Common myeloid progenitor, CD34-positive (primary cell): ENCODE results near the gene PTMA.

Experiments
- CTCF ChIA-PET: fragments of 350-600 bp; sonication (Branson Sonifier 250); formaldehyde crosslinking; loops from one replicate; lab custom pipeline; 2021; ENCODE audit warnings: antibody characterized with exemption; lab: Charles Lee
- POLR2A ChIA-PET: fragments of 350-600 bp; sonication (Branson Sonifier 250); formaldehyde crosslinking; loops from one replicate; lab custom pipeline; 2021; ENCODE audit warnings: antibody characterized with exemption; lab: Charles Lee
- DNase-seq, 3 donors: peaks; one replicate each; pipeline versions ENCODE4 v3.0.0 to v3.0.0-alpha.2; 2013
- H3K27ac ChIP-seq, 2 experiments: 1 replicate in 1 of 2; 2 replicates in 1 of 2; pipeline ENCODE4 v1.7.0; 2013; ENCODE audit warnings: inconsistent platforms in 2 of 2, low read length in 2 of 2, mild to moderate bottlenecking in 2 of 2, low read depth in 1 of 2, moderate library complexity in 1 of 2; ENCODE audit not compliant: severe bottlenecking in 2 of 2, insufficient read depth in 1 of 2, poor library complexity in 1 of 2
- H3K27me3 ChIP-seq, 5 experiments: replicated peaks in 2 of 5; 1 replicate in 3 of 5; 2 replicates in 2 of 5; pipeline versions ENCODE4 v1.6.1 to v1.7.0; 2013; ENCODE audit warnings: low read length in 4 of 5, mild to moderate bottlenecking in 2 of 5, moderate library complexity in 2 of 5, inconsistent platforms in 1 of 5; ENCODE audit not compliant: insufficient read depth in 5 of 5, control insufficient read depth in 4 of 5
- H3K36me3 ChIP-seq, 4 experiments: 1 replicate in 2 of 4; 2 replicates in 2 of 4; pipeline versions ENCODE4 v1.6.1 to v1.7.0; 2013; ENCODE audit warnings: low read length in 3 of 4, control low read depth in 1 of 4, mild to moderate bottlenecking in 1 of 4; ENCODE audit not compliant: control insufficient read depth in 4 of 4, insufficient read depth in 4 of 4
- H3K4me1 ChIP-seq, 4 experiments: 1 replicate in 3 of 4; 2 replicates in 1 of 4; pipeline versions ENCODE4 v1.6.1 to v1.7.1; 2013; ENCODE audit warnings: low read length in 3 of 4, mild to moderate bottlenecking in 3 of 4, control low read depth in 1 of 4, inconsistent platforms in 1 of 4, moderate library complexity in 1 of 4; ENCODE audit not compliant: control insufficient read depth in 4 of 4, insufficient read depth in 4 of 4; ENCODE audit errors: control extremely low read depth in 1 of 4
- H3K4me3 ChIP-seq, 7 experiments: 1 replicate in 4 of 7; 2 replicates in 3 of 7; pipeline versions ENCODE4 v1.5.1 to v1.7.0; 2013; ENCODE audit warnings: mild to moderate bottlenecking in 7 of 7, low read length in 6 of 7, moderate library complexity in 6 of 7, inconsistent platforms in 2 of 7, low read depth in 2 of 7, control low read depth in 1 of 7; ENCODE audit not compliant: insufficient read depth in 4 of 7, control insufficient read depth in 1 of 7; ENCODE audit errors: extremely low read depth in 1 of 7
- H3K9me3 ChIP-seq, 5 experiments: 1 replicate in 4 of 5; 2 replicates in 1 of 5; pipeline versions ENCODE4 v1.6.1 to v1.7.1; 2013; ENCODE audit warnings: low read length in 4 of 5, mild to moderate bottlenecking in 2 of 5, inconsistent platforms in 1 of 5, low read depth in 1 of 5, moderate library complexity in 1 of 5; ENCODE audit not compliant: control insufficient read depth in 4 of 5, insufficient read depth in 2 of 5; ENCODE audit errors: control extremely low read depth in 1 of 5
- WGBS: methylation state at CpG from one replicate; pipeline ENCODE4 v1.1.5; 2013; ENCODE audit not compliant: insufficient coverage; 5-methylcytosine and 5-hydroxymethylcytosine counted together

The PTMA gene

DNA sequence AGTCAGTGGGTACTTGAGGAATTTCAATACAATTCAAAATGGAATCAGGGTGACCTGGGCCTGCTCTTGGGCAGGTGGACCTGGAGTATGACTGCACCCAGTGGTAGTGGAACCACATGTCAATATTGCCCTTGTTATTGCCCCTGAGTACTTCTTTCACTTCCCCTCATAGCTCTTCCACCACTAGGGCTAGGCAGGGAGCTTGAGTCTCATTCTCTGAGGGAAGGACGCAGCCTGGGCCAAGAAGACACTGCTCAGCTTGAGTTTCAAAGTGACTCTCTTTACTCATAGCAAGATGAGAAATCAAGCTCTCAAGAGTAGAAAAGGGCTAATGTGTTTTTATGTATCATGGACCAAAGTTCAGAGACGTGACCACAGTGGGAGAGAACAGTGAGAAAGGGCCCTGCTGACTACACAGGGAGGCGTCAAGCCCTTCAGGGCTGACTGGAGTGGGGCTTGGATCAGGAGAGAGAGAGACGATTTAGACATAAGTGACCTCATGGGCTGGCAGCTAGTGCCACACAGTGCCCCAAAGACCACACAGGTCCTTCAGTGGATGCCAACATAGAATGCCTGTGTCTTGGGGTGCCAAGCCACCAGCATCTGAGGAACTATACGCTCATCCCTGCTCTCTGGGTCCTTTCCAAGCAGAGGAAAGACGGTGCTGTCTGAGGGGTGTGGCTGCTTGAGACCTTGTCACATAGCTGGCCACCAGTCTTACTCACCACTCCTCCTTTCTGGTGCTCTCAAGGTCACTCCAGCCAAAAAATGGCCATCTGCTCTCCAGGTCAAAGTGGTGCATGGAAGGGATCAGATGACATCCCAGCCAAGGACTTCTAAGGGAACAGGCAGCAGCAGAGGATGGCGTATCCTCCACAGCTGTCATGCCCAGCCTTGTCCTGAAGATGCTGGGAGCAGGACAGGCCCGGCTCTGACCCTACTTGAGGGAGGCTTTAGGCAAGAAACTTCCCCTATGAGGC lies 13.0 kb downstream of the PTMA start:
- ChIA-PET CTCF (interaction anchor here (0.6 to 1.4 kb wide), 4 partner anchors 33 to 82 kb away, joined by 3 to 5 read pairs (median 4); no protein-coding TSS in a partner anchor), POLR2A (no interaction called here)
- H3K27ac ChIP-seq: no peak overlapping the region
- H3K9me3 ChIP-seq: no peaks in the 10 kb centered on the region
- 98% methylated on average over 7 of the region's 8 CpGs for WGBS
- no peaks in the 10 kb centered on the region for H3K36me3 ChIP-seq
- H3K27me3 ChIP-seq: no peaks in the 10 kb centered on the region
- peak in 1 of 3 donors; percentile 3 for DNase-seq
- H3K4me1 ChIP-seq: peaks cover 0 to 2% (median 0%) of the 10 kb centered on the region in 4 experiments
- H3K4me3 ChIP-seq: no peak overlapping the region

DNA sequence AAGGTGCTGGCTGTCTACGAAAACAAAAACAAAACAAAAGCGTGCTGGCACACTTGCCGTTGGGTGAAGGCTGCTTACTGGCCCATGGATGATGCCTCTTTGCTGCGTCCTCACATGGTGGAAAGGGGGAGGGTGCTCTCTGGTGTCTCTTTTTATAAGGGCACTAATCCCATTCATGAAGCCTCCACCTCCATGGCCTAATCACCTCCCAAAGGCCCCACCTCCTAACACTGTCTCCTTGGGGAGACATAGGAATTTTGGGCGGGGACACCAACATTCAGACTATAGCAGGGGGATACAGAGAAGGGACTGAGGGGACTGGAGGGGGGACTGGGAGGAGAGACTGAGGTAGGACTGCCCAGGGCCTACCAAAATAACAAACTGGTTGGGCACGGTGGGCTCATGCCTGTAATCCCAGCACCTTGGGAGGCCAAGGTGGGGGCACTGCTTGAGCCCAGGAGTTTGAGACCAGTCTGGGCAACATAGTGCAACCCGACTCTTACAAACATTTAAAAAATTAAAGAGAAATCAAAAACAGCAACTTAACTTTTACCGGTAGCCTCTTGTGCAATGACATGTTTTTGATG lies 14.5 kb downstream of the PTMA start:
- Histone ChIP-seq H3K9me3 (no peaks in the 10 kb centered on the region), H3K27ac (no peak overlapping the region), H3K27me3 (no peaks in the 10 kb centered on the region), H3K36me3 (no peaks in the 10 kb centered on the region), H3K4me1 (no peaks in the 10 kb centered on the region), H3K4me3 (no peak overlapping the region)
- WGBS: 95% methylated on average over 7 of the region's 8 CpGs
- ChIA-PET CTCF (no interaction called here), POLR2A (no interaction called here)
- no peak for DNase-seq

DNA sequence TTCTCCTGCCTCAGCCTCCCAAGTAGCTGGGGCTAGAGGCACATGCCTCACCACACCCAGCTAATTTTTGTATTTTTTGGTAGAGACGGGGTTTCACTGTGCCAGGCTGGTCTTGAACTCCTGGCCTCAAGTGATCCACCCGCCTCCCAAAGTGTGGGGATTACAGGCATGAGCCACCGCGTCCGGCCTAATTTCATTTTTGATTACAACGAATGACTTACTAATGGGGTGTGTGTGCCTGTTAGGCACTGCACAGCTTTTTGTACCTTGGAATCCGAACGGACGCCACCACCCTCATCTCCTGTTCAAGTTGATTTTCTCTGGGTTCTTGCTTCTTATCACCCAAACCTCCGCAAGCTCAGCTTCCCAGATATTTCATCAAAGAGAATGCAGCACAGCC lies 17.2 kb downstream of the PTMA start:
- Histone ChIP-seq H3K36me3 (no peaks in the 10 kb centered on the region), H3K4me1 (no peaks in the 10 kb centered on the region), H3K9me3 (no peaks in the 10 kb centered on the region), H3K4me3 (no peak overlapping the region), H3K27ac (no peak overlapping the region), H3K27me3 (no peaks in the 10 kb centered on the region)
- no peak for DNase-seq
- ChIA-PET POLR2A (no interaction called here), CTCF (interaction anchor here (0.7 to 3.2 kb wide), 5 partner anchors 10 to 117 kb away, joined by 3 to 37 read pairs (median 5); no protein-coding TSS in a partner anchor)
- WGBS: 97% methylated on average over 3 of the region's 10 CpGs

DNA sequence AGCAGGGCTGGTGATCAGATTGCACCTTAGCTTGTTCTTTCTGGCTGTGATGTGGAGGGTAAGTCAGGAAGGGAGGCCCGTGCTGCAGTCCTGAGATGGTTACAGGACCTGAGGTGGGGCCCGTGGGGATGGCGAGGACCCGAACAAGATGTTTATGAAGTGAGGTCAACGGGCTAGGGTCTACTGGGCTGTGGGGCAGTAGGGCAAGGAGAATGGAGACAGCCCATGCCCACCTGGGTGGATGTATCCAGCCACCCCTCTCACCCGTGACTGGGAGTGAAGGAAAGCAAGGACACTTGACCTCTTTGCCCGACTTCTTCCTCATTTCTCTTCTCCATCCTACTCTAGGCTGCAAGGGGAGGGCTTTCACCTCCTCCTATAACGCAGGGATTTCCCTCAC lies 18.0 kb downstream of the PTMA start:
- Histone ChIP-seq H3K27me3 (no peaks in the 10 kb centered on the region), H3K27ac (no peak overlapping the region), H3K9me3 (no peaks in the 10 kb centered on the region), H3K36me3 (peaks cover 0 to 1% (median 0%) of the 10 kb centered on the region in 4 experiments), H3K4me1 (no peaks in the 10 kb centered on the region), H3K4me3 (no peak overlapping the region)
- ChIA-PET CTCF (interaction anchor here (3.2 kb wide), 1 partner anchor 11 kb away, joined by 37 read pairs; no protein-coding TSS in a partner anchor), POLR2A (no interaction called here)
- no peak for DNase-seq
- WGBS: 98% methylated on average over 5 of the region's 8 CpGs

DNA sequence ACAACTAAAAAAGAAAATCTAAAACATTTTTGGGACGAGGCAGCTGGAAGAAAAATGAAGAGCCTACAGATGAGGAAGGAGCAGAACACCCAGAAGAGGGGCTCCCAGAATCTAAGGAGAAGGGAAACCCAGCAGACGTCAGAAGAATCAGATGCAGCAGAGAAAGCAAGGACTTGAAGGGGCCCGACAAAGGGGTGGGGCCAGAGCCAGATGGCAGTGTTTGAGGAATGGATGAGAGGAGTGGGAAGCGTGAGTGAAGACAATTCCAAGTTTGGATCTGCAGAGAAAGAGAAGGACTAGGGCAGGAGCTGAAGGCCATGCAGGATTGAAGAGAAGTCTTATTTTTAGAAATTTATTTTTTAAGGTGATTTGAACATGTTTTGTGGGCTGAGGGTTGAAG lies 19.3 kb downstream of the PTMA start:
- H3K36me3 ChIP-seq: peaks cover 0 to 13% (median 7%) of the 10 kb centered on the region in 4 experiments
- no peaks in the 10 kb centered on the region for H3K27me3 ChIP-seq
- H3K4me3 ChIP-seq: no peak overlapping the region
- H3K27ac ChIP-seq: no peak overlapping the region
- no peaks in the 10 kb centered on the region for H3K9me3 ChIP-seq
- no peak for DNase-seq
- no peaks in the 10 kb centered on the region for H3K4me1 ChIP-seq
- ChIA-PET POLR2A (no interaction called here), CTCF (no interaction called here)
- WGBS: 92% methylated on average over 4 of the region's 4 CpGs

DNA sequence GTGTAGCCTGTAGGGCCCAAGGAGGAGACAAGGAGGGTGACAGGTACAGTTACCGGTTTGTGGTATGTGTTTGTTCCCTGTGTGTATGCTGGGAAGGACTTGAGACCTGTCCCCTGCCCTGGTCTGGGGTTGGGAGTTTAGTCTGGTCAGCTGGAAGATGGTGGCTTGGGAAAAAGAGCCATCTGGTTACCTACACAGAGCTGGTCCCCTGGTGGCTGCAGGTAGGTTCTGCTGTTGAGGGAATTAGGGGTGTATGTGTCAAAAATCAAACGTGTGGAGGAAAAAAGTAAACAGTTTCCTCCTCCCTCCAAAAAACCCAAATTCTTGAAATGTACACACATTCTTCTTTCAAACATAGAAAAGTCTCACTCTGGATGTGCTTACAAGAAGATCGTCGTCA lies 24.3 kb downstream of the PTMA start:
- Histone ChIP-seq H3K27ac (no peak overlapping the region), H3K4me1 (no peaks in the 10 kb centered on the region), H3K4me3 (no peak overlapping the region), H3K9me3 (no peaks in the 10 kb centered on the region), H3K27me3 (no peaks in the 10 kb centered on the region), H3K36me3 (peaks cover 8 to 33% (median 25%) of the 10 kb centered on the region in 4 experiments)
- ChIA-PET POLR2A (no interaction called here), CTCF (no interaction called here)
- DNase-seq: no peak
- 95% methylated on average over 3 of the region's 4 CpGs for WGBS

DNA sequence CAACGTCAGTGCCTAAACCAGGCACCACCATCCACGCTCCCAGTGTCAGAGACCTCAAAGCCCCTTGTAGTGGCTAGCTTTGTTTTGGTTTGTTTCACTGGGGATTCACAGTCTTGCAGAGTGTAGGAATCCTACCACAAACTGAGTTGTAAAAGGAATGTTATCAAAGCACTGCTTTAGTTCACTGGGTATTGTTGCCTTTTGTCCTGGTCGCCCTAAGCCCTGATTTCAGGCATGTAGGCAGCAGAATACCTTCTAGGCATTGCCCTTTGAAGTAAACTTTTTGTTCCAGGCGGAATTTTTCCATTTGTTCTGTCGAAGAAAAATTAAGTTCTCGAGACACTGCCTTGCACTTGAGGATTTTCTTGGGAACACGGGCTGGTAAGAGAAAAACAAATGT lies 29.4 kb downstream of the PTMA start:
- 100% methylated on average over 5 of the region's 7 CpGs for WGBS
- CTCF ChIA-PET: no interaction called here

More for the DNA sequence above, 29.4 kb downstream of the PTMA start:
- Histone ChIP-seq H3K36me3 (peaks cover 10 to 23% (median 22%) of the 10 kb centered on the region in 4 experiments), H3K27ac (no peak overlapping the region), H3K9me3 (no peaks in the 10 kb centered on the region), H3K4me3 (no peak overlapping the region), H3K4me1 (no peaks in the 10 kb centered on the region), H3K27me3 (no peaks in the 10 kb centered on the region)
- POLR2A ChIA-PET: no interaction called here
- no peak for DNase-seq
